GM08714 (cell line): ENCODE results near the gene SLC39A12.
"Not testable (repeated sequence)": the region's sequence is repeated elsewhere in the genome, so short reads cannot be mapped to it uniquely, and the experiment has no call there.

Experiments
- H3K4me3 ChIP-seq: fragments of 200-500 bp; sonication (Bioruptor generic); 2 replicates; pipeline ENCODE4 v1.5.1; 2014; ENCODE audit warnings: mild to moderate bottlenecking, low read length, inconsistent platforms
- ZNF274 ChIP-seq: IDR thresholded peaks from 2 replicates; pipeline ENCODE4 v1.6.1; 2012; ENCODE audit warnings: mild to moderate bottlenecking, low read depth, low read length

SLC39A12 gene

DNA sequence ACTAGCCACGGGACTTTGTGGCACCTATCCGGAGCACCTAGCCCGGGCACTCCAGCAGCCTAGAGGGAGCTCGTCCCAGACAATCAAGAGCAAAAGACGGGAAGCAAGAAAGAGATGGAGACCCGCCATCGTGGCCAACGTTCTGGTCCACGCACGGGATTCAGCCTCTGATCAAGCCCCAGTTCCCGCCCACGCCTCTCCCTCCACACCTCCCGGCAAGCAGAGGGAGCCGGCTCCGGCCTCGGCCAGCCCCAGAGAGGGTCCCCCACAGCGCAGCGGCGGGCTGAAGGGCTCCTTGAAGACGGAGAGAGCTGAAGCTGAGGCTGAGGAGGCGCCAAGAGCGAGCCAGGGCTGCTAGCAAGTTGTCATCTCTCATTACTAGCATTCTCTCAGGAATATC is 992 bp upstream of the SLC39A12 start:
- H3K4me3 ChIP-seq = no peak overlapping the region
- no peak for TF ChIP-seq ZNF274

DNA sequence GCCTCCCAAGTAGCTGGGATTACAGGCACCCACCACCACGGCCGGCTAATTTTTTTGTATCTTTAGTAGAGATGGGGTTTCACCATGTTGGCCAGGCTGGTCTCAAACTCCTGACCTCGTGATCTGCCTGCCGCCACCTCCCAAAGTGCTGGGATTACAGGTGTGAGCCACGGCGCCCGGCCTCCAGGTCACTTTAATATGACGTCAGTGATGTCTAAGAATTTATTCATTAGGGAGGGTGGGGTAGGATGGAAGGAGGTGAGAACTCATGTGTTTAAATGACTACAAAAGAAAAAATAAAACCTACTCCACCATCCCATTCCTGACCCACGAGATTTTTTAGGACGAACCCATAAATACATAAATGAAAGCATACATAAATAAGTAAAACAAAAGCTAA is 2.7 kb downstream of the SLC39A12 start:
- H3K4me3 ChIP-seq = not testable (repeated sequence)

DNA sequence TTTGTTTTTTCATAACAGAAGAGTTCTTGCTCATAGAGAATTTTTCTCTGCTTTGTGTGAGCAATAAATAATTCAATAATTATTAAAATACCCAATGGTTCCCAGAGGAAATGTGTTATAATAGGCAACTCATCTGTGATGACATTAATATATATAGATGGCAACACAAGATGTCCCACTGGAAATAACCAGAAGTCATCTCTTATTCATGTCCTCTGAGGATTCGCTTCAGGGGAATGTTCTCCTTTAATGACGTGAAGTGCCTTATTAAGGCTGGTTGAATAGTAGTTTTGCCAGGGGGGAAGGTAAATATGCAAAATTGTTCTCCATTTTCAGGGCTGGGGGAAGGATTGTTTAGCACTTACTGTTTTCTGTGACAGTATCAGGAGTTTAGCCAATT is 3.1 kb downstream of the SLC39A12 start:
- no peak overlapping the region for H3K4me3 ChIP-seq
- no peak for TF ChIP-seq ZNF274

DNA sequence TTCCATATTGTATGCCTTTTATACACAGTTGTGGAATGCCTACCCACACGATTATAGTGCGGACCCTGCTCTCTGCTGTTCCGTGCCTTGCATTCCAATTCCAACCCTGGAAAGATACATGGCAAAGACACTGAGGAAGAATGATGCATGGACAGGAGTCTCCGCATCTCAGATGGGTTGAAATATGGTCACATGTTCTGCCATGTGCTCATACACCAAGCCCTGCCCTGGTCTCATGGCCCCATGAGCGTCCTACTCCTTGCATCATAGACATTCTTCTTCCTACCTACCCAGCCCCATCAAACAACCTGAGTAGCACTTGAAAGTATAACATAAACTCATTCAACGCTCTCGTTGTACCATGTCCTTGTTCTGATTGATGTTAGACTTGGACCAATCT is 6.3 kb downstream of the SLC39A12 start:
- no peak overlapping the region for H3K4me3 ChIP-seq
- no peak for TF ChIP-seq ZNF274

DNA sequence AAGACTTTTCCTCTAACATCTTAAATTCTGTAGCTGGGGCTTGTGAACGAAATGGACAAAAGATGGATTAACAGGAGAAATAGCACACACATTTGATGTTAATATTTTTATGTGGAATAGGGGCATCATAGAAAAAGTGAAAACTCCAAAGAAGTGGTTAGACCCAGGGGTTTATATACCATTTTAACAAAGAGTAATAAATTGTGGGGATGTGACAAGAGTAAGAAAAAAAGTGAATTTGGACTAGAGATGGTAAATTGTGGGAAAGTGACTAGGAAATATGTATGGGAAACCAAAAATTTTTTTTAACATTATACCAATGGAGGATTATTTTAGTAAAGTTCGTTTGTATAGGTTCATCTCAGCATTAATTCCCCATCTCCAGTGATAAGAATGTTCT is 8.2 kb downstream of the SLC39A12 start:
- no peak overlapping the region for H3K4me3 ChIP-seq
- no peak for TF ChIP-seq ZNF274

DNA sequence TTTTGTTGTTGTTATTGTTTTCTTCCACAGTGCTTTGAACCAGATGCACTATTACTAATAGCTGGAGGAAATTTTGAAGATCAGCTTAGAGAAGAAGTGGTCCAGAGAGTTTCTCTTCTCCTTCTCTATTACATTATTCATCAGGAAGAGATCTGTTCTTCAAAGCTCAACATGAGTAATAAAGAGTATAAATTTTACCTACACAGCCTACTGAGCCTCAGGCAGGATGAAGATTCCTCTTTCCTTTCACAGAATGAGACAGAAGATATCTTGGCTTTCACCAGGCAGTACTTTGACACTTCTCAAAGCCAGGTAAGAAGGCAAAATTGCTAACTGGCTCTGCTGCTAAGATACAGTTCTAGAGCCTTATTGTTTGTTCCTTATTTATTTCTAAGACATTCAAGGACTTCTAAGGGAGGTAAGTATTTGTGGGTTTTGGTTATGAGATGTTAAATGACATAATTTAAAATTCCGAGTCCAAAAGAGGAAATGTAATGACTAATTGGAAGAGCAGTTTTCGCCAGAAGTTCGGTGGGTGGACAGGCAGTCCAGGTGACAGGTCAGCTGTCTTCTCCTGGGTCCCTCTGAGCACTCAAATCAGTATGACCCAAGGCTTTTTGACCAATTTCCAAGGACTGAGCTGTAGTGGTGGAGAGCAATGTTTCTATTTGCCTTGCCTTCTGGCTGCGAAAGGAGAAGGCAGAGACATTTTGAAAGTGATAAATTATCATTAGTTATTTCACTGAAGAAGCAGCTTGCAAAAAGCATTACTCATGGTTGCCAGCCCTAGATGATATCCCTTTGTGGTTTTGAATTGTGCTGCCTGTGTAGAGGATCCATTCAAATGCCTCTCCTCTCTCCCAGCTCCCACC is 10.1 kb downstream of the SLC39A12 start:
- TF ChIP-seq ZNF274 = no peak
- H3K4me3 ChIP-seq = no peak overlapping the region

DNA sequence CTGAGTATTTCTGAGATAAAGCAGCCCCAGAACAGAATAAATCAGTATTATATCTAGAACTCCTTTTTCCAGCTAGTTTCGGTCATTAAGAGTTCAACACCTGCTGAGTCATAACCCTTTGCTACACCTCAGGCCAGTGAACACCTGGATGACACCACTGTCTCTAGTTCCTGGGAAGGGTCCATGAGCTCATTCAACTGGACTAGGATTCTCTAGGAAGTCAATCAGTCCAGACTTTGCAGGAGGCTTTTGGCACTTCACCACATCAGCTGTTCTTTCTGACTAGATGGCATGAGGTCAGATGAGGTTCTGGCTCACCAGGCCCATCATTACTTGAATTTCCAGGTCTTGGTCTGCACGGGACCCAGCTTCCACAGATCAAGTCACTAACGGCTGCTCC is 11.7 kb downstream of the SLC39A12 start:
- no peak overlapping the region for H3K4me3 ChIP-seq
- TF ChIP-seq ZNF274 = no peak

DNA sequence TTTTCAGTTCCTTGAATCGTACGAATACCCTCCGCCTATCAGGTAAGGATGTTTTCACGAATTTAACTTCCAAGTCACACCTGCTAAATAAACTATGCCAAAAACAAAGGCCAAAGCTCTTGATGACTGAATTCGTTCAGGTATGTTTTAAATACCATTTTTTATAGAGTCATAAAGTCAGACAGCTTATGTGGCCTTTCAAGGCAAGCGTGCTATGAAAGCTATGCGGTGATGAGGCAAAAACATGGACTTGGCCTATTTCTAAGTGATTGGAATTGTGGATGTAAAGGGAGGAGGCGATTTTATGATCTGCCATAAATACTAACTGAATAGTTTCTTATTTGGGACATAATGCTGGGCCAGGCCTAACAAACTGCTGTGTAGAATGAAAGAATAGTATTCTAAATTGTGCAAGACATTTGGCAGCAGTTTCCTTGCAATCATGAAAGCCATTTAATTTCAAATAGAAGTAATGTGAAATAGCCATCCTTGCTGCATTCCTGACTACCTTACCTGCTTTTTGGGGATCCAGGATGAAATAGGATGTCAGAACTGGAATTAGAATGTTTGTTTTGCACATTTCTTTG is 14.0 kb downstream of the SLC39A12 start:
- no peak overlapping the region for H3K4me3 ChIP-seq
- no peak for TF ChIP-seq ZNF274

DNA sequence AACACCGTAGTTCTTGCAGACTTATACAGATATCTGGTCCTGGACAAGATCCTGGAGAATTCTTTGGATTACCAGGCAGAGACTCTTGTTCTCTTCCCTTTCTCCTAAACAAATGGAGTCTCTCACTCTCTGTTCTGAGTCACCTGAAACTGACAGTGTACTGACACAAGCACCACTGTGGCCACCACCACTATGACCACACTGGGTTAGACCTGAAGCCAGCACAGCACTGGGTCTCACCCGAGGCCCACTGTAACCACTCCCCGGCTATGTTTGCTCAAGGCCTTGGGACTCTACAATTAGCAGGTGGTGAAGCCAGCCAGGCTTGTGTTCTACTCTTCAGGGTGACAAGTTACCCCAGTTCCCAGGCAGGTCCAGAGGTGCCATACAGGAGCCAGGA is 22.8 kb downstream of the SLC39A12 start:
- TF ChIP-seq ZNF274 = no peak
- no peak overlapping the region for H3K4me3 ChIP-seq

DNA sequence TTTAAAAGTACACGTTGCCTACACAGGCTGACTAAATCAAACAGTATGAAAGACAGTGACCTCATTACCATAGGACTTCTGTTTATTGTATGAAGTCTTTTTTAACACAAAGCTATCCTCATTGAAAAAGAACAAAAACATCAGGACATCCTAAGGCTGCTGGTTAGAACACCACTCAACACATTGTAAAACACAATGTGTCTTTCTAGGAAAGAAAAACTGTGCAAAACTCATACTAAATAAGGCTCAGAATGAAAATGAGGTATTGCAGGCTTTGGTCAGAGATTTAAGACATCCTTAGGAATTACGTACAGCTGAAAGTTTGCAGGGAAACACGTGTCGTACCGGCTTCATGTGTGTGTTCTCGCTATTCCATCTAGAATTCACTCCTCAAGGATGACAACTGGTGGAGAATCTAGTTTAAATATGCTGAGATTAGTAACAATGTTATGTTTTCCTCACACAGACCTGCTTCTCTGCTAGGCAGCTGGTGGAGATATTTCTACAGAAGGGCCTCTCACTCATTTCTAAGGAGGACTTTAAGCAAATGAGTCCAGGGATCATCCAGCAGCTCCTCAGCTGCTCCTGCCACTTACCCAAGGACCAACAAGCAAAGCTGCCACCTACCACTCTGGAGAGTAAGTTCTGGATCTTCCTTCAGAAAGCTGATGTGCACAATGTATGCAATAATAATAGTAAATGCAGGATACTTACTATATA is 29.3 kb downstream of the SLC39A12 start:
- TF ChIP-seq ZNF274 = no peak
- H3K4me3 ChIP-seq = no peak overlapping the region

DNA sequence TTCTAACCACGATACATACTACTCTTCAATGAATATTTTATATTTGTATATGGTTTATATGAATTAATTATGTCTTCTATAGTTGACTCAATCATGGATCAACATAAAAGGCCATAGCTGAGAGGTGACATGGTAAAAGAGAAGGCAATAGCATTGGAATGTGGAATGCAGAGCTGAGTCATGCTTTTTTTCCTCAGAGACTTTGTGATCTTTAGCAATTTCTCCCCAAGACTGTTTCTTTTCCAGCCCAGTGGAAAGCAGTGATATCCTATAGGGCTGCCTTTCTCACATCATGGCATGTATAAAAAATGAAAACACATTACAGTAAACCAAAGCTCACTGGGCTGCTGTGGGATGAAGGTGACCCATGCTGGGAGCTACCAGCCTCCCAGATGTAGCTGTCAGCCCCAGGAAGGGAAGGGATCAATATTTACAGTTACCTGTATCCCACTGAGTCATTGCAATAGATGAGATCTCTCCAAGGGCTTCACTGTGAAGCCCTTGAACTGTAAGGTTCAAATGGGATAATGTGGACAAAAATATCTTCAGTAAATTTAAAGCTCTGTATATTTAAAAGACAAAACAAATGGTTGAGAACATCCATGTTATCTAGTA is 30.2 kb downstream of the SLC39A12 start:
- no peak overlapping the region for H3K4me3 ChIP-seq
- TF ChIP-seq ZNF274 = no peak

DNA sequence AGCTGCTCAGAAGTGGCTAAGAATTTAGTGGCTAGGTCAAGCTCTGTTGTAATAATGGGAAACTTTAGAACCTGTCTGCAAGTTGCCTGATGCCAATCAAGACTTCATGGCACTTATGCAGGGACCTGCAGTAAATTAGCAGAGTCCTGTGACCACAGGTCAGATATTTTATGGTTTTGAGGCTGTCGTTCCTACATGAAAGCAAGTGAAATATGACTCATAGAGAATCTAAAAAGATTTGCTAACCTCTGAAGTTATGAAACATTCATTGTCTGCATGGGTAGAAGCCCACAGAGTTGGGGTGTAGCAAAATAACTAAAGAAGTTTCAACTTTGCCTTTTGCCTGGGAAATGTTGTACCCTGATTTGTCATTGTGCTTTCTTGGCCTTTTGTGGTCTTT is 32.3 kb downstream of the SLC39A12 start:
- no peak for TF ChIP-seq ZNF274
- no peak overlapping the region for H3K4me3 ChIP-seq

DNA sequence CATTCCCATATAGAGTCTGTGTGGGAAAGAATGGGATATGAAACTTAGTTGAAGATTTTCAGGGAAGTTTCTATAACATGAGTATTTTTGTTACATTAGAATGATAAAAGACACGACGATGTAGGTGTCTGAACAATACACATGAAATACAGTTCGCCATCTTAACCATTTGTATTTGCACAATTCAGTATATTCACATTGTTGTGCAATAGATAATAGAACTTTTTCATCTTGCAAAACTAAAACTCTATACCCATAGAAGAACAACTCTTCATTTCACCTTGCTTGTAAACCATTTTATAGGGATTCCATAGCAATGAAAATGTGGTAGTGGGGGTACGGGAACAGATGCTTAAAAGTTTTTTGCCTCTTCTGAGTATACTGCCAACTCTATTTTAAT is 32.8 kb downstream of the SLC39A12 start:
- no peak overlapping the region for H3K4me3 ChIP-seq
- TF ChIP-seq ZNF274 = no peak

DNA sequence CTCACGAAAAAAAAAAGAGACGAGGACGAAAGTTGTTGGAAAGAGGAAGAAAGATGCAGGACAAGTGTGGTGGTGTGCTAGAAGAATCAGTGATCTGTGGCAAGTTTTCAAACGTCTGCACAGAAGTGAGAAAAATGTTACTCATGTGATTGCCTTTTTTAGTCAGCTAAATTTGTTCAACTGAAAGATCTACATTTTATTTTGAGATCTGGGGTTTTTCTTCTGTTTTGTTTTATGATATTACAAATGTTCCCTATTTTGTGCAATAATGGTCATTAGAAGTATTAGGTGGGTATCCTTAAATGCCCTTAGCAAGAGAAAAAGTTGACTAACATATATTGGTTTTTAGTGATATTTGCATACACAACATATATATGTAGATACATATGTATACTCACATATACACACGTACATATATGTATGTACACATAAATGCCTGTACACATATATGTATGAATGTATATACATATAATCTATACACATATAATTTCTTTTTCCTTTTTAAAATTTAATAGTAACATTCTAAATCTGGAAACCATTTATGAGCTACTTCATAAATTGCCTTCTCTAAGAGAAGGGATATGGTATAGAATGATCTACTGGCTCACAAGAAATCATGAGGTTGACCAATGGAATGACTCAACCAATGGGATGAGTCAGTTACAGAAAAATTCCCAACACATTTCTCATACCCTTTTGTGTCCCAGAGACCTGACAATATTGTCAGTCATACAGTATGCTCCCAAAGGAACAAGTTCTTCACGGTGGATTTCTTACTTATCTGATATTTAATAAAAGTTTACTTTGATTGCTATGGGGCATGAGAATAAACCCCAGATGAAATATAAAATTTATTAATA is 38.4 kb downstream of the SLC39A12 start:
- no peak overlapping the region for H3K4me3 ChIP-seq
- TF ChIP-seq ZNF274 = no peak
